HCT116 (cell line): ENCODE results near the gene SEPTIN12. TPM values are rescaled to one million over a fixed set of nuclear protein-coding genes. Genes with fewer than 3 reads are reported as not detected.

Experiments
- ATAC-seq: fragments of 200-7000 bp; cut with Tn5 transposase; 2 replicates; pipeline ENCODE4 v1.9.1; 2020; ENCODE audit warnings: mild to moderate bottlenecking, moderate library complexity
- BruUV-seq: library from RNA; stranded (reverse); fragments of 400-500 nt; replicated peaks from 2 replicates; lab custom pipeline; 2021; lab: Mats Ljungman, UMichigan
- CTCF ChIA-PET: fragments of 300-600 bp; sonication (Branson Sonifier 250); formaldehyde crosslinking; loops from one replicate; lab custom pipeline; 2021; ENCODE audit warnings: antibody characterized with exemption; lab: Charles Lee
- POLR2A ChIA-PET: fragments of 300-600, 350-600 bp; sonication (Branson Sonifier 250); formaldehyde crosslinking; loops from one replicate; lab custom pipeline; 2021; ENCODE audit warnings: antibody characterized with exemption; lab: Charles Lee
- RAD21 ChIA-PET, 2 experiments: fragments of 300-600 bp; sonication (Branson Sonifier 250); formaldehyde crosslinking; loops; one replicate each; lab custom pipeline; 2023; ENCODE audit warnings: low total read pairs in 2 of 2; ENCODE audit not compliant: uncharacterized antibody in 2 of 2, unreplicated experiment in 2 of 2, low non-redundant PET in 1 of 2; lab: Charles Lee
- DNase-seq: peaks from one replicate; pipeline ENCODE4 v3.0.0-alpha.2; 2010; ENCODE audit warnings: low read depth, low spot score
- H2AFZ ChIP-seq: fragments of 200-600 bp; shearing (Covaris generic), sonication (generic); 2 replicates; pipeline ENCODE4 v1.6.1; 2017; ENCODE audit warnings: low read depth, mixed run types, mixed read lengths, antibody characterized with exemption, low read length; ENCODE audit not compliant: poor library complexity, severe bottlenecking
- H3K27ac ChIP-seq: 2 replicates; pipeline ENCODE4 v1.5.1; 2012; ENCODE audit warnings: low read depth, low read length
- H3K27me3 ChIP-seq: fragments of 200-600 bp; sonication (generic); 2 replicates; pipeline ENCODE4 v1.6.1; 2016; ENCODE audit warnings: mixed run types, low read length, mixed read lengths; ENCODE audit not compliant: insufficient read depth
- H3K36me3 ChIP-seq, 2 experiments: fragments of 200-500 bp in 1 of 2; fragments of 200-600 bp in 1 of 2; sonication (Bioruptor generic) in 1 of 2; sonication (generic) in 1 of 2; 2 replicates each; pipeline versions ENCODE4 v1.5.1 to v1.6.1; 2014 to 2016; ENCODE audit warnings: low read length in 2 of 2, inconsistent platforms in 1 of 2, mixed read lengths in 1 of 2, mixed run types in 1 of 2; ENCODE audit not compliant: insufficient read depth in 2 of 2, control insufficient read depth in 1 of 2
- H3K4me1 ChIP-seq, 2 experiments: fragments of 200-600 bp in 1 of 2; sonication (generic) in 1 of 2; 2 replicates each; pipeline versions ENCODE4 v1.5.1 to v1.6.1; 2012 to 2017; ENCODE audit warnings: low read length in 2 of 2, inconsistent platforms in 1 of 2, mild to moderate bottlenecking in 1 of 2, mixed read lengths in 1 of 2, mixed run types in 1 of 2, moderate library complexity in 1 of 2; ENCODE audit not compliant: insufficient read depth in 2 of 2, control insufficient read depth in 1 of 2
- H3K4me2 ChIP-seq: fragments of 200-600 bp; sonication (generic); 2 replicates; pipeline ENCODE4 v1.6.1; 2017; ENCODE audit warnings: mixed run types, low read length, mixed read lengths
- H3K4me3 ChIP-seq, 2 experiments: fragments of 200-600 bp in 1 of 2; sonication (generic) in 1 of 2; replicated peaks in 1 of 2; 2 replicates each; pipeline ENCODE4 v1.5.1; 2011 to 2016; ENCODE audit warnings: low read length in 2 of 2, control low read depth in 1 of 2, low read depth in 1 of 2, mild to moderate bottlenecking in 1 of 2, mixed read lengths in 1 of 2, mixed run types in 1 of 2
- H3K79me2 ChIP-seq: fragments of 200-600 bp; sonication (generic); 2 replicates; pipeline ENCODE4 v1.6.1; 2017; ENCODE audit warnings: mild to moderate bottlenecking, mixed run types, low read length, moderate library complexity, mixed read lengths; ENCODE audit not compliant: insufficient read depth
- H3K9ac ChIP-seq: fragments of 200-600 bp; sonication (generic); 2 replicates; pipeline ENCODE4 v1.6.1; 2016; ENCODE audit warnings: low read length, mixed read lengths
- H3K9me2 ChIP-seq: fragments of 200-600 bp; sonication (generic), shearing (Covaris generic); 2 replicates; pipeline ENCODE4 v1.6.1; 2017; ENCODE audit warnings: mixed run types, mild to moderate bottlenecking, moderate library complexity; ENCODE audit not compliant: insufficient read depth
- H3K9me3 ChIP-seq, 2 experiments: fragments of 200-500 bp in 1 of 2; fragments of 200-600 bp in 1 of 2; sonication (Bioruptor generic) in 1 of 2; sonication (generic) in 1 of 2; 2 replicates each; pipeline ENCODE4 v1.6.1; 2014 to 2017; ENCODE audit warnings: low read length in 2 of 2, mixed read lengths in 2 of 2, inconsistent platforms in 1 of 2, low read depth in 1 of 2, mild to moderate bottlenecking in 1 of 2, mixed run types in 1 of 2, moderate library complexity in 1 of 2; ENCODE audit not compliant: control insufficient read depth in 1 of 2, insufficient read depth in 1 of 2
- H4K20me1 ChIP-seq: fragments of 200-600 bp; sonication (generic), shearing (Covaris generic); 2 replicates; pipeline ENCODE4 v1.6.1; 2017; ENCODE audit warnings: mixed run types, mild to moderate bottlenecking, moderate library complexity; ENCODE audit not compliant: insufficient read depth
- CBX3 ChIP-seq: IDR thresholded peaks from 2 replicates; pipeline ENCODE4 v1.6.1; 2012; ENCODE audit warnings: low read depth
- CEBPB ChIP-seq: IDR thresholded peaks from 2 replicates; pipeline ENCODE4 v1.6.1; 2012; ENCODE audit warnings: low read depth
- ELF1 ChIP-seq: IDR thresholded peaks from 2 replicates; pipeline ENCODE4 v1.6.1; 2012; ENCODE audit warnings: low read depth, borderline replicate concordance
- JUND ChIP-seq: IDR thresholded peaks from 2 replicates; pipeline ENCODE4 v1.6.1; 2012
- POLR2AphosphoS5 ChIP-seq: IDR thresholded peaks from 2 replicates; pipeline ENCODE4 v1.6.1; 2011; ENCODE audit warnings: mild to moderate bottlenecking, low read depth, low read length, moderate library complexity
- REST ChIP-seq: IDR thresholded peaks from 2 replicates; pipeline ENCODE4 v1.6.1; 2012; ENCODE audit warnings: low read depth
- SRF ChIP-seq: IDR thresholded peaks from 2 replicates; pipeline ENCODE4 v1.6.1; 2012; ENCODE audit warnings: low read depth
- TCF7L2 ChIP-seq: IDR thresholded peaks from 2 replicates; pipeline ENCODE4 v1.7.0; 2011; ENCODE audit warnings: borderline replicate concordance, inconsistent platforms; ENCODE audit not compliant: insufficient read depth, insufficient read length; ENCODE audit errors: extremely low read depth
- YY1 ChIP-seq: IDR thresholded peaks from 2 replicates; pipeline ENCODE4 v1.6.1; 2011; ENCODE audit warnings: low read length, low read depth, moderate library complexity, mild to moderate bottlenecking; ENCODE audit not compliant: insufficient replicate concordance; ENCODE audit errors: extremely low read depth
- ZBTB33 ChIP-seq: IDR thresholded peaks from 2 replicates; pipeline ENCODE4 v1.6.1; 2011; ENCODE audit warnings: mild to moderate bottlenecking, low read length, moderate library complexity; ENCODE audit not compliant: insufficient replicate concordance; ENCODE audit errors: extremely low read depth
- ZFX ChIP-seq: fragments of 450-650 bp; IDR thresholded peaks from 2 replicates; pipeline ENCODE4 v1.6.1; 2017
- intact Hi-C: fragments of 100-400 bp; cut with micrococcal nuclease; formaldehyde crosslinking; loops from 2 replicates; pipeline ENCODE4 v1.10.0; 2022
- total RNA-seq: library from RNA; stranded (reverse); gene quantifications from one replicate; pipeline ENCODE4 v1.2.1, GENCODE V29; 2021; ENCODE audit not compliant: unreplicated experiment
- TF ChIP-seq, protein P1 (sequence below): IDR thresholded peaks from 2 replicates; pipeline ENCODE4 v1.6.1; 2012
- TF ChIP-seq, protein P2 (sequence below), 3 experiments: fragments of 200-600 bp in 1 of 3; sonication (generic) in 1 of 3; IDR thresholded peaks in 2 of 3; conservative IDR thresholded peaks in 1 of 3; 2 replicates each; pipeline ENCODE4 v1.5.1; 2012 to 2017; ENCODE audit warnings: low read depth in 2 of 3, low read length in 2 of 3, antibody characterized with exemption in 1 of 3, borderline replicate concordance in 1 of 3, control low read depth in 1 of 3, mild to moderate bottlenecking in 1 of 3, mixed read lengths in 1 of 3, mixed run types in 1 of 3, moderate library complexity in 1 of 3; ENCODE audit not compliant: insufficient read depth in 1 of 3

SEPTIN12 gene
- total RNA-seq, 1 experiment from 2014 or later = not detected

- Histone ChIP-seq H3K9me3 (no peaks in the 10 kb centered on the region), H3K79me2 (peaks cover 21% of the 10 kb centered on the region; the same call in 1 of the 2 replicates), H3K27me3 (no peaks in the 10 kb centered on the region), H3K4me2 (no peak overlapping the region), H4K20me1 (no peaks in the 10 kb centered on the region), H3K4me3 (no peak overlapping the region), H3K9me2 (no peaks in the 10 kb centered on the region), H3K9ac (no peak overlapping the region)
- no peak for DNase-seq
- ChIA-PET RAD21 (no interaction called here), POLR2A (no interaction called here), CTCF (no interaction called here)
- intact Hi-C loops = no loop called here
- TF ChIP-seq ZBTB33 = no peak
- TF ChIP-seq POLR2AphosphoS5 = no peak
- no peak for TF ChIP-seq SRF
- TF ChIP-seq JUND = no peak
- no peak for TF ChIP-seq YY1
- TF ChIP-seq ZFX = no peak
- no peak for TF ChIP-seq CEBPB
- TF ChIP-seq CBX3 = no peak
- TF ChIP-seq ELF1 = no peak
- TF ChIP-seq, all 23 proteins: peak for 0
- BruUV-seq = no TSS peak
- ATAC-seq = no peak
- Histone ChIP-seq H2AFZ (no peak overlapping the region), H3K36me3 (peaks cover 15 to 31% of the 10 kb centered on the region in 2 experiments; a peak in 3 of 4 replicates), H3K4me1 (peaks cover 12 to 19% of the 10 kb centered on the region in 2 experiments), H3K27ac (no peak overlapping the region)
These were observed 24.4 kb downstream of the SEPTIN12 start for GRCh38 chr16:4763791-4764190.

- Histone ChIP-seq H3K79me2 (peaks cover 21% of the 10 kb centered on the region; the same call in 1 of the 2 replicates), H2AFZ (no peak overlapping the region), H3K4me3 (no peak overlapping the region), H3K4me1 (peaks cover 5 to 7% of the 10 kb centered on the region in 2 experiments), H3K36me3 (peaks cover 15 to 35% of the 10 kb centered on the region in 2 experiments; a peak in 3 of 4 replicates), H3K9me2 (no peaks in the 10 kb centered on the region), H3K9ac (no peak overlapping the region), H3K4me2 (no peak overlapping the region), H4K20me1 (no peaks in the 10 kb centered on the region), H3K27me3 (no peaks in the 10 kb centered on the region), H3K9me3 (no peaks in the 10 kb centered on the region), H3K27ac (no peak overlapping the region)
- ATAC-seq (no peak), DNase-seq (no peak)
- RAD21 ChIA-PET = no interaction called here
- BruUV-seq = no TSS peak
- POLR2A ChIA-PET = no interaction called here
- CTCF ChIA-PET = no interaction called here
- intact Hi-C loops = no loop called here
- TF ChIP-seq, protein P1, sequence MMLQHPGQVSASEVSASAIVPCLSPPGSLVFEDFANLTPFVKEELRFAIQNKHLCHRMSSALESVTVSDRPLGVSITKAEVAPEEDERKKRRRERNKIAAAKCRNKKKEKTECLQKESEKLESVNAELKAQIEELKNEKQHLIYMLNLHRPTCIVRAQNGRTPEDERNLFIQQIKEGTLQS = no peak
- TF ChIP-seq SRF (no peak), REST (no peak), TCF7L2 (no peak), POLR2AphosphoS5 (no peak)
- TF ChIP-seq, protein P2, sequence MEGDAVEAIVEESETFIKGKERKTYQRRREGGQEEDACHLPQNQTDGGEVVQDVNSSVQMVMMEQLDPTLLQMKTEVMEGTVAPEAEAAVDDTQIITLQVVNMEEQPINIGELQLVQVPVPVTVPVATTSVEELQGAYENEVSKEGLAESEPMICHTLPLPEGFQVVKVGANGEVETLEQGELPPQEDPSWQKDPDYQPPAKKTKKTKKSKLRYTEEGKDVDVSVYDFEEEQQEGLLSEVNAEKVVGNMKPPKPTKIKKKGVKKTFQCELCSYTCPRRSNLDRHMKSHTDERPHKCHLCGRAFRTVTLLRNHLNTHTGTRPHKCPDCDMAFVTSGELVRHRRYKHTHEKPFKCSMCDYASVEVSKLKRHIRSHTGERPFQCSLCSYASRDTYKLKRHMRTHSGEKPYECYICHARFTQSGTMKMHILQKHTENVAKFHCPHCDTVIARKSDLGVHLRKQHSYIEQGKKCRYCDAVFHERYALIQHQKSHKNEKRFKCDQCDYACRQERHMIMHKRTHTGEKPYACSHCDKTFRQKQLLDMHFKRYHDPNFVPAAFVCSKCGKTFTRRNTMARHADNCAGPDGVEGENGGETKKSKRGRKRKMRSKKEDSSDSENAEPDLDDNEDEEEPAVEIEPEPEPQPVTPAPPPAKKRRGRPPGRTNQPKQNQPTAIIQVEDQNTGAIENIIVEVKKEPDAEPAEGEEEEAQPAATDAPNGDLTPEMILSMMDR (IDR thresholded peaks at IDR 0.05 in 2 of 3, conservative IDR thresholded peaks at IDR 0.05 in 1 of 3; ENCODE audit: borderline replicate concordance in 1 of 3, insufficient read depth in 1 of 3, low read depth in 2 of 3, low read length in 2 of 3) = no peak
These were observed 25.9 kb downstream of the SEPTIN12 start for GRCh38 chr16:4762205-4762604.
